Stimulated activated CD8-positive, alpha-beta memory T cell treated with anti-CD3 and anti-CD28 coated beads, Interleukin-7, amount 100 ng/mL, for 1 hour (primary cell): Measurements from ENCODE around the gene EDA.

ENCODE experiments used
- DNase-seq, 2 donors: peaks; one replicate each; pipeline ENCODE4 v3.0.0-alpha.2; 2020; ENCODE audit warnings: low read depth in 2 of 2

Gene EDA

DNA sequence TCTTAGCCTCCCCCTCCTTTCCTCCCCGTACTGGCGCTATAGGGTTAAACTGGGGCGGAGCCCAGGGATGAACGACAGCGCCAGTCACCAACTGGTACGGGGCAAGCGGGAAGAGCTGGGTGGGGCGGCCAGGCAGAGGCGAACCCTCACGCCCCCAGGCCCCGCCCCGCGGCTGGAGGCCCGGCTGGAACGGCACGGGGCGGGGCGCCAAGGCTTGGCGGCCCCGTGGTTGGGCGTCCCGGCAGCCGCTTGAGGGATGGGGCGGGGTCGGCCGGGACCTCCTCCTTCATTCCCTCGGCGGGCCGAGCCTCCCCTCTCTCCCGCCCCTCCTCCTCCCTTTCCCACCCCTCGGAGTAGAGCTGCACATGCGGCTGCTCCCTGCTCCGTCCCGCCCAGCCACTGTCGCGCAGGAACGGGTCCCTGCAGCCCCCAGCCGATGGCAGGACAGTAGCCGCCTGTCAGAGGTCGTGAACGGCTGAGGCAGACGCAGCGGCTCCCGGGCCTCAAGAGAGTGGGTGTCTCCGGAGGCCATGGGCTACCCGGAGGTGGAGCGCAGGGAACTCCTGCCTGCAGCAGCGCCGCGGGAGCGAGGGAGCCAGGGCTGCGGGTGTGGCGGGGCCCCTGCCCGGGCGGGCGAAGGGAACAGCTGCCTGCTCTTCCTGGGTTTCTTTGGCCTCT is at the start of gene EDA:
Gene EDA (plus strand): TSS at position 335 of the 678 bp plus-strand sequence.
- peak in 1 of 2 donors; percentile 24 for DNase-seq

DNA sequence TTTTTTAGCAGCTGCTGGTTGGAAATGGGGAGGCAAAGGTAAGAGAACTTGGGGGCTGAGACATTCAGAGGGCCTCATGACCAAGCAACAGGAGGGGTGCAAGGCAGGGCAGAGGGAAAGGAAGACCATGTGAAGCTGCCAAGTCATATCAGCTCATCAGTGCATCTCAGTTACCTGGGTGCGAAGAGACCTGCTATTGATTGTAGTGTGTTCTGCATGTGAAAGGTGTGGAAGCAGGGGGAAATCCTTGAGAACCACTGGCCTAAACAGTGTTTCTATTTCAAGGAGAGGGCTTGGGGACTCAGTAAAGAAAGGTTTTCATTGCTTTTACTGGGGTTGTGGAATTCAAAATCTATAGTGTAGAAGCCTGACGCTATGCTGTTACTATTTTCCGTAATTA is 47.1 kb upstream of the EDA start:
- no peak for DNase-seq

DNA sequence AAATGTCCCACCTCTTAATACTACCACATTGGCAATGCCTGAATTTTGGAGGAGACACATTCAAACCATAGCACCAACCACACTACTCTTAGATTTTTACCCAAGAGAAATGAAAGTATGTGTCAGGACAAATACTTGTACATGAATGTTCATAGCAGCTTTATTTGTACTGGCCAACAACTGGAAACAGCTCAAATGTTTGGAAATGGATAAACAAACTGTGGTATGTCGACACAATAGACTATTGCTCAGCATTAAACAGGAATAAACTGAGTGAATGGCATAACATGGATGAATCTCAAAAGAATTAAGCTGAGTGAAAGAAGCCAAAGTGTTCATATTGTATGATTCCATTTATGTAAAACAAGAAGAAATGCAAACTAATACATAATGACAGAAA is 18.5 kb upstream of the EDA start:
- DNase-seq = no peak

DNA sequence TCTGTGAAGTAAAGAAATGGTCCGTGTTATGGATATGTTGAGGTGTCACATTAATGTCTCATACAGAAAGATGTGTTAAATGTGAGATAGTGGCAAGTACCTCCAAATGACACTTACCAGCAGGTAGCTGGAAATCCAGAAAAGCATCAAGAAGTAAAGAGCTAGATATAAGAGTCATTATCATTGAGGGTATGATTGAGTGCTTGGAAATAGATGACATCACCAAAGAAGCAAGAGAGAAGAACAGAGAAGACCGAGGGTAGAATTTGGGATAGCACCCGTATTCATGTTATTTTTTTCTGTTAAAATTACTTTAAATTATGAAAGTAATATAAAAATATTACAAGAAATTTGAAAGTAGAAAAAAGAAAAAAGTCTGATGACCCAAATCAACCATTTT is 15.7 kb upstream of the EDA start:
- no peak for DNase-seq

DNA sequence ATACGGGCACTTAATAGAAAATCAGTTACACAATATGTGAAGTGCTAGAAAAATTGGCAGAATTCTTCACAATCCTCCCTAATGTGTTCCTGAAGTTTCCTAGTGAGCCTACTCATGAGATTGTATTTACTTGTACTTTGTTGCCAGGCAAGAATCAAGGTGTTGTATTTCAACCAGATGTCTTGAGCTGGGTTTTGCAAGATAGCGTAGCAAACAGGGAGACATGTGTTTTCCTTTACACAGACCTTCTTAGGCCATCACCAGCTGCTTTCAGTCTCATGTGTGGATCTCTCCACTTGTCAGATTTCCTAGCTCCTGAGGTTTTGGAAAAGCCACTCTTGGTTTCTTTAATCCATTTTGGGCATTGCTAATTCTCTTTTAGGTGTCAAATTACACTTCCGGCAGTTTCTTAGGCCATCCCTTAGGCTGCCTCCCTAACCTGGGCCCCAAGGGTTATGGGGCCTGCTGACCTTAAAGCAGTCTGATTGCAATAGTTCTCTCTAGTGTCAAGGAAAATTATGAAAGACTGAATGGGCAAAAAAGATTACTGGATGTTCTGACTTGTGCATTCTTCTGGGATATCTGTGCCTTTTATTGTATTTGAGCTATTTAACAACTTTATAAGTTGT is 12.2 kb upstream of the EDA start:
- no peak for DNase-seq

DNA sequence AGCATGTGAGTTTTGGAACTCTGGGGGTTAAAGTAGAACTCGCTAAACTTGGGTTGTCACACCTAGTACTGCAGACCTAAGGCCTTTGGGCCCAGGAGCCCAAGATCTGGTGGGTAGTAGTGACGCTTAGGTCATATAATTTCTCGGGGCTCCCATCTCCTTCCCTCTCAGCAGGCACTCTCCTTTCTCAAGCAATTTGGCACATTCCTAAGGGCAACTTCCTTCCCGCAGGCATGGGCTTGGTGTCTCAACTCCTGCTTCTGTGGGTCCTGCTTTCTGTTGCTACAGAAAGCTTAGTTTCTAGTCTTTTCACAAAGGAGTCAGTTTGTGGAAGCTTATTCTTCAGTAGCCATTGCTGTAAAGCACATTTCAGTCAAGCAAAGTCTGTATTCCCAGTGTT is 10.4 kb upstream of the EDA start:
- no peak for DNase-seq

DNA sequence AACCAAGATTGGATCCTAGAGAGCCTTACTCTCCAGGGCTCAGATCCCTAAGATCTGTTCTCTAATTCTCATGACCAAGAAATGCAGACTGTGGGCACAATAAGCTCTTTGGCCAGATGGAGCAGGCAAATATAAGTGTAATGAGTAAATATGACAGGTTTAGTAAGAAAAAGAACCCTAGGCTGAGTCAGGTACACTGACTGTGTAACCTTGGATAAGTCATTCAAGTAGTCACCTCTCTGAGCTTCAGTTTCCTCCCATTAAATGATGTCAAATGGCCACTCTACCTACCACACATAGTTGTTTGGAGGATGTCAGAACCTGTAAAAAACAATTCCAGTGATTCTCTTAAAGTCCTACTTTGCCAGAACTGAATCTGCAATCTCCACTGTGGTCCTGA is 8.3 kb upstream of the EDA start:
- no peak for DNase-seq

DNA sequence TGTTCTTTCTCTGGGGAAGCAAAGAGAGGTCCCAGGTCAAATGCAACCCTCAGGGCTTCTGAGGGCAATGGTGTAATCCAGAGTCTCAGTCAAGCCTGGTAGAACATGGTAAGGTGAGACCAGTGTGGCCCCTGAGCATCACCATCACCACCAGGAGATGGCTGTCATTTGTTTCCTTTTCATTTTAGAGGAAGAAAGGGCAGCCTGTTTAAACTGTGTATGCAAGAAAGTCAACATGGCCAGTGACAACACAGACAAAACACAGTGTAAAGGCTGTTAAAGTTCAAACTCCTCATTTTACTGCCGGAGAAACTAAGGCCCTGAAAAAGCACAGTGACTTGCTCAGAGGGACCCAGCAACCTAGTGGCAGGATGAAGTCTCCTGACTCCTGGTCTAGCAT is 2.0 kb upstream of the EDA start:
- no peak for DNase-seq

DNA sequence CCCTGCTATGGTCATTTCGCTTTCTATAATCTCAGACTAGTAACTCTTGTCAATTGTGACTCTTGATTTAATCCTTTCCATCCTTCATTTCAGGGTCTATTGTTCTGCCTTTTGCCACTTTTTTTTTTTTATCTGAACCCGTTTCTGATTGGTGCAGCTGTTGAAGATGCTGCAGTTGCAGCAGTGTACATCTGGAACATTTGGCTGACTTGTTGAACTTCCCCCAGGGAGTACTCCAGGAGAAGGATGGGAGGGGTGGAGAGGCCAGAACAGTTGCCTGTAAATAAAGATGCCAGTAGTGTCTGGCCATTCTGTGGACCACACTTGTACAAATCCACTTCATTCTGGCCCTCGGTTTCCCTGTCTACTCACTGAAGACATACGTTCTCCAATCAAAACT is 1.0 kb upstream of the EDA start:
- no peak for DNase-seq

DNA sequence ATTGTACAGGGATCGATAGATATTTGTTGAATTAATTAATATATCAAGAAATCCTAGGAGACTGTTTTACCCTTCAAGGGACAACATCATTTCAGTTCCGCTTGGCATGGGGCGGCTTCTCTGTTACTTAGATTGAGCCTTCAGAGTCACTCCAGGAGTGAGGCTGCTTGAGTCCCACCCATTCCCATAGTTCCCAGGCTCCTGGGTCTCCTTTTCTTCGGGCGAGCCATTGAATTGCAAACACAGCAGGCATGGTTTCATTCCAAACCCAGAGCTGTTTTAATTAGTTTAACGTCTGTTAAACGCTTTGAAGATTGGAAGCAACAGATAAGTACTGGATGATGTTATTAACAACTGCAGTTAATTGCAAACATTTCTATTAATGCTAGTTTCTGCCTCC is 571 bp upstream of the EDA start:
- DNase-seq = no peak

DNA sequence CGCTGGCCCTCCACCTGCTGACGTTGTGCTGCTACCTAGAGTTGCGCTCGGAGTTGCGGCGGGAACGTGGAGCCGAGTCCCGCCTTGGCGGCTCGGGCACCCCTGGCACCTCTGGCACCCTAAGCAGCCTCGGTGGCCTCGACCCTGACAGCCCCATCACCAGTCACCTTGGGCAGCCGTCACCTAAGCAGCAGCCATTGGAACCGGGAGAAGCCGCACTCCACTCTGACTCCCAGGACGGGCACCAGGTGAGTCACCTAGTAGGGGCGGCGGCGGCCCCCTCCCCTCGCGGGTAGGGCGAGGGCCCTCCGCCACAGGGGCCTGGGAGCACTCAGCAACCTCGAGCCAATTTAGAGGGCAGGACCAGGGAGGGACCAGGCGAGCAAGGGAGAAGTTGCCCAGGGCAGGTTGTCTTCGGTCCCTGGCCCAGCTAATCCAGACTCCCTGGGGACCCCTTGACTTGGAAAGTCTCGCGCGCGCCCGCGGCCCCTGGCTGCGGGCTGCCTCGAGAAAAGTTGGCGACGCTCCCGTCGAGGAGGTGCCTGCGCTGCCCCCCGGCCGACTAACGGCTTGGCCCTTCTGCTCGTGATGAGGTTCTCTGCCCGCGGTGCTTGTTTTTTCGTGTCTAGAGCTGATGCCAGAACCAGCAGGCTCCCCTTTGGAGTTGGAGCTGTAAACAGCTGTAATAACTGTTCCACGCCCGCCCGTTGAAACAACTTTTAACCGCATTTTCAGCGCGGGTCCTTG is 717 bp downstream of the EDA start:
- DNase-seq = no peak

DNA sequence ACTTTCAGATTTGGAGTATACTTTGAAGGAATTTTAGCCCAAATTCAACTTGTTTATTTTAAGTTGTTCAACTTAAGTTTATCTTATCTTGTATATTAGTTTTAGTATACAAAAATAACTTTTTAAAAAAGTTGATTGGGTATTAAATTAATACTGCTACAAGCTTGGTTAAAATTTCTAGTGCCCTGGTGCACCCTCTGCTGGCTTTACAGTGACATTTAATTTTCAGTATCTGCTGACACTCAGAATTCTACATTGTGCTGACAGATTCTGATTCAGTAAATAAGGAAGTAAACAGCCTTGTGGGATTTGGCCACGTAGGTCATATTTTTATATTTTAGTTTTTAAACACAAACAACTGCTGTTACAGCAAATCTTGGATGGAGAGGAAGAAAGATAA is 2.9 kb downstream of the EDA start:
- no peak for DNase-seq

DNA sequence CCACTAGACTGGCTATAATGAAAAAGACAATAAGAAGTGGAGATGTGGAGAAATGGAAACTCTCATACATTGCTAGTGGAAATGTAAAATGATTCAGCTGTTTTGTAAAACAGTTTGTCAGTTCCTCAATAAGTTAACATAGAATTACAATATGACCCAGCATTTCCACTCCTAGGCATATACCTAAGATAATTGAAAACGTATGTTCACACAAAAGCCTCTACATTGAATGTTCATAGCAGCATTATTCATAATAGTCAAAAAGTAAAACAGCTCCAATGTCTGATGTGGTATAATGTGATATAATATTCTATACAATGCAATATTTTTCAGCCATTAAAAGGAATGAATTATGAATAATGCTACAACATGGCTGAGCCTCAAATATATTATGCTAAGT is 10.2 kb downstream of the EDA start:
- no peak for DNase-seq

DNA sequence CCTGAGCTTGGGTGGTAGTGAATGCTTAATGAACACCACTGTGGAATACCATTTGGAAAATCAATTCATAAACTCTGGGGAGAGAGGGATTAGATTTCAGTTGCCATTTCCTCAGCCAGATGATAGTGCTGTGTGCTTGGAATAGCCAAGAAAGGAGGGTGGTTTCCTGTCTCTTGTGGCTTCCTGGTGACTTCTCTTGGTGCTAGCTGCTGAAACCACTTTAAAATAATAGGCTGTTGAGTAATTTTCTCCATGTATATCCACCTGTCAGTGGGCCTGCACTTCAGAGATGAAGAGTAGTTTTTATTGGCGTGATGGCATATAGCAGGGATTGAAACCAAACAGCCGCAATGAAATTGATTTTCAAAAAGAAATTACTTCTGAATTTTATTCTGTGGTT is 11.8 kb downstream of the EDA start:
- no peak for DNase-seq

DNA sequence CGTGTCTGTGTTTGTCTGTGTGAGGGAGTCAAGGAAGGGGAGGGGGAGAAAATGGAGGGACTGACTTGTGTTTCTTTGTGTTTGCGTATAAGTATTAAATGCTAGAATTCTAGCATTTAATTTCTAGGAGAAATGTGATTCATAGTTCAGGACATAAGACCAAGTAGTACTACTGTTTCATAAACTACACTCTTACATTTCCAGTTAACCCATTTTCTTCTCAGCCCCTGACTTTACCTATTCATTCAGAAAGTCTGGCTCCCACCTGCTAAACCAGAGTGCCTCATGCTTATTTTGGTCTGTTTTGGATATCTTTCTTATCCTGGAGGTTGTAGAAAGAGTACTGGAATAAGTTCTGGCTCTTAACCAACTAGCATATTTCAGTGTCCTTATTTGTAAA is 14.2 kb downstream of the EDA start:
- no peak for DNase-seq

DNA sequence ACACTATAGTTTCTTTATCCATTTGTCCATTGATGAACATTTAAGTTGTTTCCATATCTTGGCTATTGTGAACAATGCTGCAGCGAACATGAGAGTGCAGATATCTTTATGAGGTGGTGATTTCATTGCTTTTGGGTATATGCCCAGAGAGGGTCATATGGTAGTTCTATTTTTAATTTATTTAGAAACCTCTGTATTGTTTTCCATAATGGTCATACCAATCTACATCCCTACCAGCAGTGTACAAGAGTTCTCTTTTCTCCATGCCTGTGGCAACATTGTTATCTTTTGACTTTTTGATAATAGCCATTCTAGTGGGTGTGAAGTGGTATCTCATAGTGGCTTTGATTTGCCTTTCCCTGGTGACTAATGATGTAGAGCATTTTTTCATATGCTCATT is 48.8 kb downstream of the EDA start:
- no peak for DNase-seq

DNA sequence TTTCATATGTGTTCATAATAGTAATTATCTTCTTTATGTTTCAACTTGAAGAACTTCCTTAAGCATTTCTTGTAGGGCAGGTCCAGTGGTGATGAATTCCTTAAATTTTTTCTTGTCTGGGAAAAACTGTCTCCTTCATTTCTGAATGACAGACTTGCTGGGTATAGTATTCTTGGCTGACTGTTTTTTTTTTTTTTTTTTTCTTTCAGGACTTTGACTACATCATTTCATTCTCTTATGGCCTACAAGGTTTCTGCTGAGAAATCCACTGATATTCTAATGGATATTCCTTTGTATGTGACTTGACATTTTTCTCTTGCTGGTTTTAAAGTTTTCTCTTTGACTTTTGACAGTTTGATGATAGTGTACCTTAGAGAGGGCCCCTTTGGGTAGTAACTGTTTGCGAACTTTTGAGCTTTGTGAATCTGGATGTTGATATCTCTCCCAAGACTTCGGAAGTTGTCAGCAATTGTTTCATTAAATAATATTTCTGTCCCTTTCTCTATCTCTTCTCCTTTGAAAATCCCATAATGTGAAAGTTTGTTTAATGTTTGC is 54.2 kb downstream of the EDA start:
- no peak for DNase-seq

DNA sequence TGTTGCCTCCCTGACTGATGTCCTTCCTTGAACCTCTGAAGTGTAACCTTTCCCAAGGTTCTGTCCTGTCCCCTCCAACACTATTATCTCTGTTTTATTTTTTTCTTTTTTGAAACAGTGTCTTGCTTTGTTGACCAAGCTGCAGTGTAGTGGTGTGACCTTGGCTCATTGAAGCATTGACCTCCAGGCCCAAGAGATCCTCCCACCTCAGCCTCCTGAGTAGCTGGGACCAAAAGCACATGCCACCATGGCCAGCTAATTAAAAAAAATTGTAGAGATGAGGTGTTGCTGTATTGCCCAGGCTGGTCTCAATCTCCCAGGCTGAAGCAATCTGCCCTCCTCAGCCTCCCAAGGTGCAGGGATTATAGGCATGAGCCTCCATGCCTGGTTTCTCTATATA is 59.0 kb downstream of the EDA start:
- DNase-seq = no peak

DNA sequence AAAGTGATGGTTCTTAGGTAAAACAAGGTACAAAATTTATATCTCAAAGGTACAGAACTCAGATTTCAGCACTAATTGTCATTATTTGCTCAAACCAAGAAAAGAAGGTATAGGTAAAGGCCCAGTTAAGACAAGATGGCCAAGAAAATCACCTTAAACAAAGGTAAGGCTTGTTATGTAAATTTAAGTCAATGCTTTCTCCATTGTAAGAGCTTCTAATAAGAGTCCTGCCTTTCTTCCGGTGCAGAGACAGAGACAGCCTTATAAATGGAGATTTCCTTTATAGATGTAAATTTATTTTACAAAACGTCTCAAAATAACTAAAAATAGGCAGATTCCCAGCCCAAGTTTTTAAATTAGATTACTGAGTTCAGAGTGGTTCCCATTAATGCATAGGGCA is 89.9 kb downstream of the EDA start:
- no peak for DNase-seq

DNA sequence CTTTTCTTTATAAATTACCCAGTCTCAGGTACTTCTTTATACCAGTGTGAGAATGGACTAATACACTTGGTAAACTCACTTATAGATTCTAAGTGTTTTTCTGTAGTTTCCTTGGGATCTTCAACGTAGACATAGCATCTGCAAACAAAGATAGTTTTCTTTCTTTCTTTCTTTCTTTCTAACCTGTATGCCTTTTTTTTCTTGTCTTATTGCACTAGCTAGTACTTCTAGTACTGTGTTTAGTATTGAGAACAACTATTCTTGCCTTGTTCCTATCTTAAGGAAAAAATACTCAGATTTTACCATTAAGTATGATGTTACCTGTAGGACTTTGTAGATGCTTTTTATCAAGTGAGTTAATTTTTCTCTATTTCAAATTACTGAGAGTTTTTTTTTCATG is 102.2 kb downstream of the EDA start:
- DNase-seq = no peak

DNA sequence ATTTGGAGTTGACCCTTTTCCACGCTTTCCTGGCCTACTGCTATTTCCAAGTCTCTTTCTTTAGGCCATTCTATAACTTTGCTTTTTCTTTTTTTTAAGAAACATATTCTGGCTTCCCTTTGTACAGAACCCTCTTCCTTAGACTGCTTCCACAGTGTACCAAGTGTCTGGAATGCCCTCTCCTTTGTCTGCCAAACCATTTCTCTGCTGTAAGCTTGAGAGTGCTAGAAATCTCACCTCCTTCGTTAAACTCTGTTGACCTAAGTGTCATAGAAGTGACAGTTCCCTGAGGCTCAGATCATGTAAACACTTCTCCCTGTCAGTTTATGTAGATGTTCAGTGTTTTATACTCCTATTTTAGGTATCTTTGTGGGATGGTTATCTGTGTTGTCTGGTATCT is 108.4 kb downstream of the EDA start:
- no peak for DNase-seq

DNA sequence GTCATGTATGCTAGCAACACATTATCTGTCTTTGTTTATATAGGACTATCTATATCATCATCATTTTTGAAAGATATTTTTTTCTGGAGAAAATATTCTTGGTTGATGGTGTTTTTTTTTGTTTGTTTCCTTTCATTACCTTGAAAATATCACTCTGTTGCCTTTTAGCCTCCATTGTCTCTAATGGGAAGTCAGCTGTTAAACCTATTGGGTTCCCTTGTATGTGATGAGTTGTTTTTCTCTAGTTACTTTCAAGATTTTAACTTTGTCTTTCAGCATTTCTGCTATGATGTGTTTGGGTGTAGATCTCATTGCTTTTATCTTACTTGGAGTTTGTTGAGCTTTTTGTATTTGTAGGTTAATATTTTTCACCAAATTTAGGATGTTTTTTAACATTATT is 124.4 kb downstream of the EDA start:
- DNase-seq = no peak

DNA sequence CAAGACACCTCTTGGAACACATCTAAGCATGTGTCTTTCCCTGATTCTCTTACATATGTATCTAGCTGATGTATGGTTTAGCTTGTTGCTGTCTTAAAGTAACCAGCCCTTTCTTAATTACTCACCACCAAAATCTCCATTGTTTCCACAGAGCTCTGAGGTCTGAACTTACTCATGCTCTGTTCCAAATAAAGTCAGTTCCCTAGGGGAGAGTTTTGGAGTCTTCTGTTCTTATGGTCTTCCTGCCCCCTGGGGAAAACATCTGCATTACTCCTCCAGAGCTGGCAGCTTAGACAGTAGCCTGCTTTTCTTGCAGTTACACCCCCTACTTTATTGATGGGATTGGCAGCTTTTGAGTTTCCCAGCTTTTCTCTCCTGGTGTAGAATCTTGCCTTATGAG is 125.8 kb downstream of the EDA start:
- DNase-seq = no peak
